ENCODE results near the gene TGM3. TPM values are rescaled to one million over a fixed set of nuclear protein-coding genes. Genes with fewer than 3 reads are reported as not detected.

The TGM3 gene
- total RNA-seq, 4 donors from 2014 or later: 0.21 TPM; not detected in 3

DNA sequence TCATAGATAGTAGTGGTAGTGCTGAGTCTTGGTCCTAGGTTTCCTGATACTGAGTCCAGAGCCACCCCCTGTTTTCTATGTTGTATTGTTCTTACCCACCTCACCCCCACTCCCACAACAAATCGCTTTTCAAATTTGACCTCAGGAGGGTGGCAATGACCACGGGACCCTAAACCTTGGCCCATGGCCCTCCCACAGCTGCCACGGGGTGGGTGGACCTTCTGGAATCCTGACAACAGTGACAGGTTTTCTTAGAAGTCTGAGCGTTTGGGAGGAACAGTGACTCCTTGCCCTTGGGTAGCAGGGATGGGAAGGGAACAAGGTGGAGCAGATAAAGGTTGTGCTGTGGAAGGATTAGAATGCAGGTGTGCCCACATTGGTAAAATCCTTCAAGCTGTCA lies 36.9 kb downstream of the TGM3 start:
- H3K4me3 ChIP-seq: no peak overlapping the region
- TF ChIP-seq POLR2A (IDR thresholded peaks at IDR 0.05): no peak
- TF ChIP-seq, protein P1, sequence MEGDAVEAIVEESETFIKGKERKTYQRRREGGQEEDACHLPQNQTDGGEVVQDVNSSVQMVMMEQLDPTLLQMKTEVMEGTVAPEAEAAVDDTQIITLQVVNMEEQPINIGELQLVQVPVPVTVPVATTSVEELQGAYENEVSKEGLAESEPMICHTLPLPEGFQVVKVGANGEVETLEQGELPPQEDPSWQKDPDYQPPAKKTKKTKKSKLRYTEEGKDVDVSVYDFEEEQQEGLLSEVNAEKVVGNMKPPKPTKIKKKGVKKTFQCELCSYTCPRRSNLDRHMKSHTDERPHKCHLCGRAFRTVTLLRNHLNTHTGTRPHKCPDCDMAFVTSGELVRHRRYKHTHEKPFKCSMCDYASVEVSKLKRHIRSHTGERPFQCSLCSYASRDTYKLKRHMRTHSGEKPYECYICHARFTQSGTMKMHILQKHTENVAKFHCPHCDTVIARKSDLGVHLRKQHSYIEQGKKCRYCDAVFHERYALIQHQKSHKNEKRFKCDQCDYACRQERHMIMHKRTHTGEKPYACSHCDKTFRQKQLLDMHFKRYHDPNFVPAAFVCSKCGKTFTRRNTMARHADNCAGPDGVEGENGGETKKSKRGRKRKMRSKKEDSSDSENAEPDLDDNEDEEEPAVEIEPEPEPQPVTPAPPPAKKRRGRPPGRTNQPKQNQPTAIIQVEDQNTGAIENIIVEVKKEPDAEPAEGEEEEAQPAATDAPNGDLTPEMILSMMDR (IDR thresholded peaks at IDR 0.05): no peak
- no peak for DNase-seq
- H3K36me3 ChIP-seq: no peaks in the 10 kb centered on the region
- H3K27me3 ChIP-seq: no peaks in the 10 kb centered on the region
- intact Hi-C loops (cut with DNase I; ENCODE audit: low total_unique reads): no loop called here
- no peaks in the 10 kb centered on the region for H3K4me1 ChIP-seq
- H3K9me3 ChIP-seq: no peaks in the 10 kb centered on the region
- no peak overlapping the region for H3K27ac ChIP-seq

- Histone ChIP-seq H3K4me3 (no peak overlapping the region), H3K36me3 (no peaks in the 10 kb centered on the region), H3K4me1 (no peaks in the 10 kb centered on the region), H3K9me3 (no peaks in the 10 kb centered on the region), H3K27me3 (no peaks in the 10 kb centered on the region), H3K27ac (no peak overlapping the region)
- DNase-seq: no peak
- TF ChIP-seq POLR2A (IDR thresholded peaks at IDR 0.05): no peak
- TF ChIP-seq, protein P1 (IDR thresholded peaks at IDR 0.05): no peak
- intact Hi-C loops (cut with DNase I; ENCODE audit: low total_unique reads): no loop called here
Measured at GRCh38 chr20:2333821-2334220, 38.0 kb downstream of the TGM3 start.

- intact Hi-C loops (cut with DNase I; ENCODE audit: low total_unique reads): no loop called here
- TF ChIP-seq, protein P1 (IDR thresholded peaks at IDR 0.05): no peak
- no peak for TF ChIP-seq POLR2A (IDR thresholded peaks at IDR 0.05)
- Histone ChIP-seq H3K4me1 (no peaks in the 10 kb centered on the region), H3K27me3 (no peaks in the 10 kb centered on the region), H3K4me3 (no peak overlapping the region), H3K27ac (no peak overlapping the region), H3K36me3 (no peaks in the 10 kb centered on the region), H3K9me3 (no peaks in the 10 kb centered on the region)
- DNase-seq: no peak
Measured at GRCh38 chr20:2335096-2335870, 39.5 kb downstream of the TGM3 start.

DNA sequence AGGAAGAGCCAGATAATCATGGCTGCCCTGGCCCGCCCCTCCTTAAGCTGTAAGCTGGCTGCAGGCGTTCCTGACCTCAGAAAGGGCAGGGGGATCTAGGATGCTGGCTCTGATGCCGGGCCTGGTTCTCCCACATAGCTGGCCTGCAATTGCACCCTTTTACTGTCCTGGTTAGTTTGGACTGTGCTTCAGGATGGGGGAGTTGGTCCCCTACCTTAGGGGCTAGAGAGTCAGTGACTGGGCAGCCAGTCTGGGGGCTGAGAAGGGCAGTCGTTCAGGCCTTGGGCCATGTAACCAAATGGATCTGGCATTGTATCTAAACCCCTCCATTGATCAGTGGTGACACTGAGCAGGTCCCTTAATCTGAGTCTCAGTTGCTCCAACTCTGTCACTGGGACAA lies 40.7 kb downstream of the TGM3 start:
- no peaks in the 10 kb centered on the region for H3K9me3 ChIP-seq
- H3K4me3 ChIP-seq: no peak overlapping the region
- intact Hi-C loops (cut with DNase I; ENCODE audit: low total_unique reads): no loop called here
- H3K36me3 ChIP-seq: no peaks in the 10 kb centered on the region
- no peak for TF ChIP-seq POLR2A (IDR thresholded peaks at IDR 0.05)
- TF ChIP-seq, protein P1 (IDR thresholded peaks at IDR 0.05): no peak
- H3K4me1 ChIP-seq: no peaks in the 10 kb centered on the region
- H3K27ac ChIP-seq: no peak overlapping the region
- no peaks in the 10 kb centered on the region for H3K27me3 ChIP-seq
- DNase-seq: no peak

DNA sequence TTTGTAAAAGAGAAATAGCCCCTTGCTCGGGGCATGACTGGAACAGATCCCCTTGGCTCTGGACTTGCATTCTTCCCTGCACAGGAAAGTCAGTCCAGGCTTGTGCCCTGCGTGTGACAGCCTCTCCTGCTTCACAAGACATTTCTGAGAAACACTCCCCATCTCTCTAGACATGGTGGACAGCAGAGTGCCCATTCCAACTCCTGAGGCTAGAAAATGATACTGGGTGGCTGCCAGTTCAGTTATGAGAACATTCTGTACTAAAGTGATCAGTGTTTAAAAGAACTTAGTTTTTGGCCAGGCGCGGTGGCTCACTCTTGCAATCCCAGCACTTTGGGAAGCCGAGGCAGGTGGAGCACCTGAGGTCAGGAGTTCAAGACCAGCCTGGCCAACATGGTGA lies 41.3 kb downstream of the TGM3 start:
- Histone ChIP-seq H3K9me3 (no peaks in the 10 kb centered on the region), H3K4me1 (no peaks in the 10 kb centered on the region), H3K27me3 (no peaks in the 10 kb centered on the region), H3K36me3 (no peaks in the 10 kb centered on the region), H3K4me3 (no peak overlapping the region), H3K27ac (no peak overlapping the region)
- intact Hi-C loops (cut with DNase I; ENCODE audit: low total_unique reads): no loop called here
- no peak for DNase-seq
- no peak for TF ChIP-seq POLR2A (IDR thresholded peaks at IDR 0.05)
- TF ChIP-seq, protein P1 (IDR thresholded peaks at IDR 0.05): no peak
